HEK293T (cell line): ENCODE measurements around the gene PFDN4.

Experiments
- BHLHE40 ChIP-seq: fragments of 450-650 bp; IDR thresholded peaks from 2 replicates; pipeline ENCODE4 v1.6.1; 2016; ENCODE audit warnings: mild to moderate bottlenecking, moderate library complexity, borderline replicate concordance
- ELF4 ChIP-seq: fragments of 450-650 bp; IDR thresholded peaks from 2 replicates; pipeline ENCODE4 v1.6.1; 2017; ENCODE audit warnings: antibody characterized with exemption
- HDGF ChIP-seq: fragments of 450-650 bp; IDR thresholded peaks from 2 replicates; pipeline ENCODE4 v1.6.1; 2017; ENCODE audit warnings: antibody characterized with exemption, borderline replicate concordance
- L3MBTL2 ChIP-seq: fragments of 450-650 bp; conservative IDR thresholded peaks from 2 replicates; pipeline ENCODE4 v1.6.1; 2016; ENCODE audit warnings: mild to moderate bottlenecking
- LEF1 ChIP-seq: fragments of 450-650 bp; IDR thresholded peaks from 2 replicates; pipeline ENCODE4 v1.6.1; 2017; ENCODE audit warnings: mild to moderate bottlenecking, borderline replicate concordance
- SUZ12 ChIP-seq: fragments of 450-650 bp; IDR thresholded peaks from 2 replicates; pipeline ENCODE4 v1.6.1; 2016; ENCODE audit warnings: mild to moderate bottlenecking
- TARDBP ChIP-seq: fragments of 450-650 bp; IDR thresholded peaks from 2 replicates; pipeline ENCODE4 v1.6.1; 2016

DNA sequence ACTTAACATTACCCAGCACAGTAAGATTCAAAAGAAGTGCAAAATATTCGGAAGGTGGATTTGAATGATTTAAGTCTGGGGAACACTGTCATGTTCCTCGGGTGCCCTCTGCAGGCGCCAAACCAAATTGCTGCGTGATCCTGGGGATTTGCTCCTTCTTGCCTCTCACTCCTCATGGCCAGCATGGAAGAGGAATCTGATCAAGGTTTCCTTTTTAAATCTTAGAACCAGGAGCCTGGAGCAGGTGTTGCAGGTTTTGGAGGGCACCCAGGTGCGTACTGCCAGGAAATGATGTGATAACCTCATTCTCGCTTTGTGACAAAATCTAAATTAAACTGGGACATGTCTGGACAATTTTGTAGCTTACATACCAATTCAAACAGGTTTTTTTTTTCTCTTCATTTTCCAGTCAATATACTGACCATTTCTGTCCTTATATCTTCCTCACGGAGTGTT lies 8.1 kb upstream of the PFDN4 start:
- TF ChIP-seq HDGF (no peak), BHLHE40 (no peak), TARDBP (no peak), SUZ12 (no peak), LEF1 (no peak), ELF4 (no peak), L3MBTL2 (no peak)
